HCT116 (cell line): ENCODE results near the gene COL16A1. TPM values are rescaled to one million over a fixed set of nuclear protein-coding genes. Genes with fewer than 3 reads are reported as not detected.

ENCODE experiments used
- ATAC-seq: fragments of 200-7000 bp; cut with Tn5 transposase; 2 replicates; pipeline ENCODE4 v1.9.1; 2020; ENCODE audit warnings: mild to moderate bottlenecking, moderate library complexity
- BruUV-seq: library from RNA; stranded (reverse); fragments of 400-500 nt; replicated peaks from 2 replicates; lab custom pipeline; 2021; lab: Mats Ljungman, UMichigan
- CTCF ChIA-PET: fragments of 300-600 bp; sonication (Branson Sonifier 250); formaldehyde crosslinking; loops from one replicate; lab custom pipeline; 2021; ENCODE audit warnings: antibody characterized with exemption; lab: Charles Lee
- POLR2A ChIA-PET: fragments of 300-600, 350-600 bp; sonication (Branson Sonifier 250); formaldehyde crosslinking; loops from one replicate; lab custom pipeline; 2021; ENCODE audit warnings: antibody characterized with exemption; lab: Charles Lee
- RAD21 ChIA-PET, 2 experiments: fragments of 300-600 bp; sonication (Branson Sonifier 250); formaldehyde crosslinking; loops; one replicate each; lab custom pipeline; 2023; ENCODE audit warnings: low total read pairs in 2 of 2; ENCODE audit not compliant: uncharacterized antibody in 2 of 2, unreplicated experiment in 2 of 2, low non-redundant PET in 1 of 2; lab: Charles Lee
- DNase-seq: peaks from one replicate; pipeline ENCODE4 v3.0.0-alpha.2; 2010; ENCODE audit warnings: low read depth, low spot score
- H2AFZ ChIP-seq: fragments of 200-600 bp; shearing (Covaris generic), sonication (generic); 2 replicates; pipeline ENCODE4 v1.6.1; 2017; ENCODE audit warnings: low read depth, mixed run types, mixed read lengths, antibody characterized with exemption, low read length; ENCODE audit not compliant: poor library complexity, severe bottlenecking
- H3K27ac ChIP-seq: 2 replicates; pipeline ENCODE4 v1.5.1; 2012; ENCODE audit warnings: low read depth, low read length
- H3K27me3 ChIP-seq: fragments of 200-600 bp; sonication (generic); 2 replicates; pipeline ENCODE4 v1.6.1; 2016; ENCODE audit warnings: mixed run types, low read length, mixed read lengths; ENCODE audit not compliant: insufficient read depth
- H3K36me3 ChIP-seq, 2 experiments: fragments of 200-500 bp in 1 of 2; fragments of 200-600 bp in 1 of 2; sonication (Bioruptor generic) in 1 of 2; sonication (generic) in 1 of 2; 2 replicates each; pipeline versions ENCODE4 v1.5.1 to v1.6.1; 2014 to 2016; ENCODE audit warnings: low read length in 2 of 2, inconsistent platforms in 1 of 2, mixed read lengths in 1 of 2, mixed run types in 1 of 2; ENCODE audit not compliant: insufficient read depth in 2 of 2, control insufficient read depth in 1 of 2
- H3K4me1 ChIP-seq, 2 experiments: fragments of 200-600 bp in 1 of 2; sonication (generic) in 1 of 2; 2 replicates each; pipeline versions ENCODE4 v1.5.1 to v1.6.1; 2012 to 2017; ENCODE audit warnings: low read length in 2 of 2, inconsistent platforms in 1 of 2, mild to moderate bottlenecking in 1 of 2, mixed read lengths in 1 of 2, mixed run types in 1 of 2, moderate library complexity in 1 of 2; ENCODE audit not compliant: insufficient read depth in 2 of 2, control insufficient read depth in 1 of 2
- H3K4me2 ChIP-seq: fragments of 200-600 bp; sonication (generic); 2 replicates; pipeline ENCODE4 v1.6.1; 2017; ENCODE audit warnings: mixed run types, low read length, mixed read lengths
- H3K4me3 ChIP-seq, 2 experiments: fragments of 200-600 bp in 1 of 2; sonication (generic) in 1 of 2; replicated peaks in 1 of 2; 2 replicates each; pipeline ENCODE4 v1.5.1; 2011 to 2016; ENCODE audit warnings: low read length in 2 of 2, control low read depth in 1 of 2, low read depth in 1 of 2, mild to moderate bottlenecking in 1 of 2, mixed read lengths in 1 of 2, mixed run types in 1 of 2
- H3K79me2 ChIP-seq: fragments of 200-600 bp; sonication (generic); 2 replicates; pipeline ENCODE4 v1.6.1; 2017; ENCODE audit warnings: mild to moderate bottlenecking, mixed run types, low read length, moderate library complexity, mixed read lengths; ENCODE audit not compliant: insufficient read depth
- H3K9ac ChIP-seq: fragments of 200-600 bp; sonication (generic); 2 replicates; pipeline ENCODE4 v1.6.1; 2016; ENCODE audit warnings: low read length, mixed read lengths
- H3K9me2 ChIP-seq: fragments of 200-600 bp; sonication (generic), shearing (Covaris generic); 2 replicates; pipeline ENCODE4 v1.6.1; 2017; ENCODE audit warnings: mixed run types, mild to moderate bottlenecking, moderate library complexity; ENCODE audit not compliant: insufficient read depth
- H3K9me3 ChIP-seq, 2 experiments: fragments of 200-500 bp in 1 of 2; fragments of 200-600 bp in 1 of 2; sonication (Bioruptor generic) in 1 of 2; sonication (generic) in 1 of 2; 2 replicates each; pipeline ENCODE4 v1.6.1; 2014 to 2017; ENCODE audit warnings: low read length in 2 of 2, mixed read lengths in 2 of 2, inconsistent platforms in 1 of 2, low read depth in 1 of 2, mild to moderate bottlenecking in 1 of 2, mixed run types in 1 of 2, moderate library complexity in 1 of 2; ENCODE audit not compliant: control insufficient read depth in 1 of 2, insufficient read depth in 1 of 2
- H4K20me1 ChIP-seq: fragments of 200-600 bp; sonication (generic), shearing (Covaris generic); 2 replicates; pipeline ENCODE4 v1.6.1; 2017; ENCODE audit warnings: mixed run types, mild to moderate bottlenecking, moderate library complexity; ENCODE audit not compliant: insufficient read depth
- ATF3 ChIP-seq: IDR thresholded peaks from 2 replicates; pipeline ENCODE4 v1.6.1; 2012
- CEBPB ChIP-seq: IDR thresholded peaks from 2 replicates; pipeline ENCODE4 v1.6.1; 2012; ENCODE audit warnings: low read depth
- CTCF ChIP-seq, 3 experiments: fragments of 200-600 bp in 1 of 3; sonication (generic) in 1 of 3; IDR thresholded peaks in 2 of 3; conservative IDR thresholded peaks in 1 of 3; 2 replicates each; pipeline ENCODE4 v1.5.1; 2012 to 2017; ENCODE audit warnings: low read depth in 2 of 3, low read length in 2 of 3, antibody characterized with exemption in 1 of 3, borderline replicate concordance in 1 of 3, control low read depth in 1 of 3, mild to moderate bottlenecking in 1 of 3, mixed read lengths in 1 of 3, mixed run types in 1 of 3, moderate library complexity in 1 of 3; ENCODE audit not compliant: insufficient read depth in 1 of 3
- ELF1 ChIP-seq: IDR thresholded peaks from 2 replicates; pipeline ENCODE4 v1.6.1; 2012; ENCODE audit warnings: low read depth, borderline replicate concordance
- EZH2phosphoT487 ChIP-seq: fragments of 200-600 bp; IDR thresholded peaks from 2 replicates; pipeline ENCODE4 v1.6.1; 2018; ENCODE audit warnings: antibody characterized with exemption, borderline replicate concordance
- FOSL1 ChIP-seq: IDR thresholded peaks from 2 replicates; pipeline ENCODE4 v1.6.1; 2012; ENCODE audit warnings: low read depth
- JUND ChIP-seq: IDR thresholded peaks from 2 replicates; pipeline ENCODE4 v1.6.1; 2012
- MAX ChIP-seq: IDR thresholded peaks from 2 replicates; pipeline ENCODE4 v1.6.1; 2012
- POLR2A ChIP-seq: IDR thresholded peaks from 2 replicates; pipeline ENCODE4 v1.7.0; 2011; ENCODE audit warnings: borderline replicate concordance; ENCODE audit not compliant: insufficient read depth, insufficient read length; ENCODE audit errors: extremely low read depth
- POLR2AphosphoS5 ChIP-seq: IDR thresholded peaks from 2 replicates; pipeline ENCODE4 v1.6.1; 2011; ENCODE audit warnings: mild to moderate bottlenecking, low read depth, low read length, moderate library complexity
- REST ChIP-seq: IDR thresholded peaks from 2 replicates; pipeline ENCODE4 v1.6.1; 2012; ENCODE audit warnings: low read depth
- SRF ChIP-seq: IDR thresholded peaks from 2 replicates; pipeline ENCODE4 v1.6.1; 2012; ENCODE audit warnings: low read depth
- YY1 ChIP-seq: IDR thresholded peaks from 2 replicates; pipeline ENCODE4 v1.6.1; 2011; ENCODE audit warnings: low read length, low read depth, moderate library complexity, mild to moderate bottlenecking; ENCODE audit not compliant: insufficient replicate concordance; ENCODE audit errors: extremely low read depth
- ZBTB33 ChIP-seq: IDR thresholded peaks from 2 replicates; pipeline ENCODE4 v1.6.1; 2011; ENCODE audit warnings: mild to moderate bottlenecking, low read length, moderate library complexity; ENCODE audit not compliant: insufficient replicate concordance; ENCODE audit errors: extremely low read depth
- ZFX ChIP-seq: fragments of 450-650 bp; IDR thresholded peaks from 2 replicates; pipeline ENCODE4 v1.6.1; 2017
- intact Hi-C: fragments of 100-400 bp; cut with micrococcal nuclease; formaldehyde crosslinking; loops from 2 replicates; pipeline ENCODE4 v1.10.0; 2022
- total RNA-seq: library from RNA; stranded (reverse); gene quantifications from one replicate; pipeline ENCODE4 v1.2.1, GENCODE V29; 2021; ENCODE audit not compliant: unreplicated experiment

Gene COL16A1
- total RNA-seq, 1 experiment from 2014 or later: 2.2 TPM

- CTCF ChIA-PET: interaction anchor here (1.2 to 2.5 kb wide), 2 partner anchors 12 to 19 kb away, joined by 3 to 14 read pairs; no protein-coding TSS in a partner anchor
- intact Hi-C loops: no loop called here
- Histone ChIP-seq H3K9me2 (no peaks in the 10 kb centered on the region), H3K9ac (no peak overlapping the region), H4K20me1 (no peaks in the 10 kb centered on the region), H3K36me3 (no peaks in the 10 kb centered on the region; a peak in 1 of 4 replicates), H3K9me3 (no peaks in the 10 kb centered on the region), H2AFZ (no peak overlapping the region), H3K4me2 (no peak overlapping the region), H3K27ac (no peak overlapping the region), H3K4me3 (no peak overlapping the region), H3K27me3 (no peaks in the 10 kb centered on the region), H3K4me1 (no peaks in the 10 kb centered on the region; a peak in 1 of 4 replicates), H3K79me2 (no peaks in the 10 kb centered on the region)
- no TSS peak for BruUV-seq
- POLR2A ChIA-PET: no interaction called here
- RAD21 ChIA-PET: no interaction called here
- TF ChIP-seq FOSL1 (no peak), YY1 (no peak), POLR2A (no peak), JUND (no peak), ZBTB33 (no peak), EZH2phosphoT487 (no peak), CTCF (IDR thresholded peaks at IDR 0.05 in 2 of 3, conservative IDR thresholded peaks at IDR 0.05 in 1 of 3; ENCODE audit: borderline replicate concordance in 1 of 3, insufficient read depth in 1 of 3, low read depth in 2 of 3, low read length in 2 of 3) (no peak), ELF1 (no peak), SRF (no peak), ZFX (no peak), REST (no peak), POLR2AphosphoS5 (no peak), ATF3 (no peak), CEBPB (no peak), MAX (no peak)
- ATAC-seq (no peak), DNase-seq (no peak)
Measured at GRCh38 chr1:31726715-31727114, 22.9 kb upstream of the COL16A1 start.
